Measurements from ENCODE around the gene ZNF235.

DNA sequence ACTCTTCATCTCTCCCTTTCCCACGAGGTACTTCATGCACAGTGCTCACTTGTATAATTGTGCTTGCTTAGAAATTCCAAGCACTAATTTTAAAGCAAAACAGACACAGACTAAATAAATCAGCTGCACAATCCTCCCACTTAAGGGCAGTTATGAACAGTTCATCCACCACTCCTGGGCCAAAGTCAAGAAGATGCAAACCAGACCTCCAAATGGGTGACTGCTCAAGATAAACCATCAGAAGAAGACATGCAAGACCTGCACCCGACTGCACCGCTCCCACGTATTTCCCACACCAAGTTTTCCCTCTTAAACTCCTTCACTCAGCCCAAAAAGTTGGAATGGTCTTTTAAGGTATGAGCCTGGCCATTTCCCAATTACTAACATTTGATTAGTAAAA, 19.9 kb downstream of the ZNF235 start:
- TF ChIP-seq, protein P1, sequence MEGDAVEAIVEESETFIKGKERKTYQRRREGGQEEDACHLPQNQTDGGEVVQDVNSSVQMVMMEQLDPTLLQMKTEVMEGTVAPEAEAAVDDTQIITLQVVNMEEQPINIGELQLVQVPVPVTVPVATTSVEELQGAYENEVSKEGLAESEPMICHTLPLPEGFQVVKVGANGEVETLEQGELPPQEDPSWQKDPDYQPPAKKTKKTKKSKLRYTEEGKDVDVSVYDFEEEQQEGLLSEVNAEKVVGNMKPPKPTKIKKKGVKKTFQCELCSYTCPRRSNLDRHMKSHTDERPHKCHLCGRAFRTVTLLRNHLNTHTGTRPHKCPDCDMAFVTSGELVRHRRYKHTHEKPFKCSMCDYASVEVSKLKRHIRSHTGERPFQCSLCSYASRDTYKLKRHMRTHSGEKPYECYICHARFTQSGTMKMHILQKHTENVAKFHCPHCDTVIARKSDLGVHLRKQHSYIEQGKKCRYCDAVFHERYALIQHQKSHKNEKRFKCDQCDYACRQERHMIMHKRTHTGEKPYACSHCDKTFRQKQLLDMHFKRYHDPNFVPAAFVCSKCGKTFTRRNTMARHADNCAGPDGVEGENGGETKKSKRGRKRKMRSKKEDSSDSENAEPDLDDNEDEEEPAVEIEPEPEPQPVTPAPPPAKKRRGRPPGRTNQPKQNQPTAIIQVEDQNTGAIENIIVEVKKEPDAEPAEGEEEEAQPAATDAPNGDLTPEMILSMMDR (conservative IDR thresholded peaks at IDR 0.05; ENCODE audit: low read depth, low read length) = no peak
- no peak for TF ChIP-seq EZH2 (IDR thresholded peaks at IDR 0.05; ENCODE audit: borderline replicate concordance, low read depth, low read length, poor library complexity, severe bottlenecking)

Data from A673 (cell line).